GM18505 (cell line): ENCODE measurements around the gene CCKAR.

Experiments used
- ATAC-seq: cut with Tn5 transposase; IDR thresholded peaks from one replicate; pipeline ENCODE4 v1.9.1; 2021; ENCODE audit not compliant: unreplicated experiment
- POLR2A ChIP-seq: IDR thresholded peaks from 4 replicates; pipeline ENCODE4 v1.6.1; 2011; ENCODE audit warnings: borderline replicate concordance; ENCODE audit not compliant: insufficient read depth, insufficient read length; ENCODE audit errors: extremely low read depth

Gene CCKAR

DNA sequence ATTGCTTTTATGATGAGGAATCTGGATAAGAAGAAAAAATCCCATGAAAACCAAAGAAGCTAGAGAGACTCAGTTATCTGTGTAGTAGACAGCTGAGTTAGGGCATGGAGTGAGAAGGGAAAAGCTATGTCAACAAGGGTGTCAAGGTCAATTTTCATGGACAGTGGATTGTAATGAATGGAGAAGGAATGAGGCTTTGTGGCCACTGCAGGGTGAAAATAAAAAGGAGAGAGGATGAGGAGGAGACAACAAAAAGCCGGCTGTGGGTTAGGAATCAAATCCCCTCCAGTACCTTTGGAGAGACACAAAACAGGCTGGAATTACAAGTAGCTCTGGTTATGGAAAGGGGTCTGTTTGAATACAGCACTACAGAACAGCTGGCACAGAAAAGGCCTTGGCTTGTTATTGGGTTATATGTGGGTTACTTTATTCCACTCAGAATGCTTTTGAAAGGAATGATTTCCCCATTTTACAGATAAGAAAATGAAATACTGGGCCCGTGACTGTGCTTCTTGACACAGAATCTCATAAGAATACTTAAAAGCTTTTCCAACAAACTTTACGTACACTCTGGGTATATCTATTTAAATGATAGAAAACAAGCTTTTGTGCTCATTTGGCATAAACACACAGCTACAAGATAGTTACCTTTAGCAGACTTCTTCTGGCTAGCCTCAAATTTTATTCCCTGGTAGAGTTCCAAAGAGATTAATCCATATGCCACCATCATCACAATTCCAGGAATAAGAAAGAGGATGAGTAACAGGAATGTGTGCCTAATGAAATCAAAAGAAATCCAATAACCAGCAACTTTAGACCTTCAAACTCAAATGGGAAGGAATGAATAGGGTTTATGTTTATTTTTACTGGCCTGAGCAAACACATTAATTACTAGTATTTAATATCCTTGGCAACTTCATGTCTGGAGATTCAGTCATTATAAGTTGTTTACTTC, 7.5 kb downstream of the CCKAR start:
- no peak for TF ChIP-seq POLR2A

DNA sequence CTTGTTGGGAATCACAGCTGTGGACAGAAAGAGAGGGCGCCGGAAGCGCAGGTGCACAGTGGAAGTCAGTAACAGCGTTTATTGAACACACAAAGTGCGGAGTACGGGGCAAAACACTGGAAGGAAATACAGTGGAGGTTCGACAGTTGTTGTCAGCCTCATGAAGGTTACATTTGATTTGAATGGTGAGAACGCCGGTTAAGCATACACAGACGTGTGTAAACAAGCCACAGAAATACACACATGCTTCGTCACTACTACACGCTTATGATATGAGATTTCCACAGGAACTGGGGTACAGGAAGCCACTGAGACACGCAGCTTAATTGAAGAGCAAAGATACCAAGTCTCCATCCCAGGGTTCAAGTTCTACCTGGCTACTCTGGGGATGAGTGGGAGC, 12.0 kb downstream of the CCKAR start:
- TF ChIP-seq POLR2A: no peak
- ATAC-seq: no peak

More for the DNA sequence above, 7.5 kb downstream of the CCKAR start:
- no peak for ATAC-seq

DNA sequence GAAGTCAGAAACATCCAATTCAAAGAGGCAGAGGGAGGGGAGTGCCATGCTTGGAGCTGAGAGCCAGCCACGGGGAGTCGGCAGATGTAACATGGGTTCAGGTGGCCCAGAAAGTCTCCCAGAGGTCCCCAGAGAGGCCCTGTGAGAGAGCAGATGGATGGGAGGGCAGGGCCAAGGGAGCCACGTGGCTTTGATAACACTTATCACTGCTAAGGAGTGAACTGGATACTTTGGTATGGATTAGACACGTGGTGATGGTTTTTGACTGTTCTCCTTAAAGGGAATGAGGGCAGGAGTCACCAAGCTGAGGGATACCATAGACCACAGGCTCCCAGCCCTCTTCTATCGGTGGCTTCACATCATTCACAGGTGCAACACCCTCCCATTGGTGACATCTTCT, 13.7 kb downstream of the CCKAR start:
- no peak for ATAC-seq
- TF ChIP-seq POLR2A: no peak

- ATAC-seq: no peak
- no peak for TF ChIP-seq POLR2A
Measured at GRCh38 chr4:26475716-26476115, 14.6 kb downstream of the CCKAR start.

- no peak for ATAC-seq
- TF ChIP-seq POLR2A: no peak
Measured at GRCh38 chr4:26474551-26474950, 15.7 kb downstream of the CCKAR start.

DNA sequence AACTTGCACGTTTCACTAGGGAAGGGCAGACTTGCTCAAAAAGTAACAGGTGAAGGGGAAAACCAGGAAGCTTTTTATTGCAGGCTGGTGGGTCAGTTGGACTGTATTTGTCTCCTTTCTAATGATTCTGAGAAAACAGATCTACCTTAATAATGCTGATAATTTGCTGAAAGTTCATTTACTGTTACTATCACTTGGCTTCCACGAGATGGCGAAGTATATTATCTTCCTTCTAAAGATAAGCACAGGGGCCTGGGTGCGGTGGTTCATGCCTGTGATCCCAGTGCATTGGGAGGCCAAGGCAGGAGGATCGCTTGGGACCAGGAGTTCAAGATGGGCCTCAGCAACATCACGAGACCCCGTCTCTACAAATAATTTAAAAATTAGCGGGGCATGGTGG, 16.4 kb downstream of the CCKAR start:
- no peak for ATAC-seq
- no peak for TF ChIP-seq POLR2A

DNA sequence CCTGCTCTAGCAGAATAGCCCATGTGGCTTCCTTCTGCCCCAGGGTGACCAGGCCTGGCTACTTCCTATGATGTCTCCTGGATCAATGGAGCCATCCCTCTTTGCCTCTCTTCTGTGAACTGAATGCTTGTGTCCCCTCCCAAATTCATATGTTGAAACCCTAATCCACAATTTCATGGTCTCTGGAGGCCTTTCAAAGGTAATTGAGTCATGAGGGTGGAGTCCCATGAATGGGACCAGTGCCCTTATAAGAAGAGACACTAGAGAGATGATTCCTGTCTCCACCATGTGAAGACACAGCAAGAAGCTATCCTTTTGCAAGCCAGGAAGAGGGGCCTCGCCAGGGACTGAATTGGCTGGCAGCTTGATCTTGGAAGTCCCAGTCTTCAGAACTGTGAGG, 18.4 kb downstream of the CCKAR start:
- no peak for TF ChIP-seq POLR2A
- no peak for ATAC-seq

DNA sequence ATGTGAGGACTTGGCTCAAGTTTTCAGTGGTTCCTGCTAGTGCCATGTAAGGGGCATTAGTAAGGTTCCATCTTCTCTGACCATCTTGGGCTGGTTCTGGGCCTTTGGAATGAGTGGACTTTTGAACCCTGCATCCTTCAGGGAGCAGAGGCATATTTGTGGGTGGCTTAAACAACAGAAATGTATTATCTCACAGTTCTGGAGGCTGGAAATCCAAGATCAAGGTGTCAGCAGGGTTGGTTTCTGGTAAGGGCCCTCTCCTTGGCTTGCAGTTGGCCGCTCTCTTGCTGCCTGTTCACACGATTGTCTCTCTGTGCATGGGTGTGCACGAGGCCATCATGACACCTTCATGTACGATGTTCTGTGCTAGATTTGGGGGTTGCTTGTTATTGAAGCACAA, 21.3 kb downstream of the CCKAR start:
- no peak for TF ChIP-seq POLR2A
- no peak for ATAC-seq

- no peak for TF ChIP-seq POLR2A
- no peak for ATAC-seq
Measured at GRCh38 chr4:26468283-26468949, 21.9 kb downstream of the CCKAR start.

DNA sequence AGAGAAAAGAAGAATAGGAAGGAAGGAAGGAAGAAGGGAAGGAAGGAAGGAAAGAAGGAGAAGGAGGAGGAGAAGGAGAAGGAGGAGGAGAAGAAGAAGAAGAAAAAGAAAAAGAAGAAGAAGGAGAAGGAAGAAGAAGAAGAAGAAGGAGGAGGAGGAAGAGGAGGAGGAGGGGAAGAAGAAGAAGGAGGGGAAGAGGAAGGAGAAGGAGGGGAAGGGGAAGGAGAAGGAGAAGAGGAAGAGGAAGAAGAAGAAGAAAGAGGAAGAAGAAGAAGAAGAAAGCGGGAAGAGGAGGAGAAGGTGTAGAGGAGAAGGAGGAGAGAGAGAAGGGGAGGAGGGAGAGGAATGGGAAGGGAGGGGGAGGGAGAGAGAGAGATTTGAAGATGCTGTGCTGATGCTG, 22.6 kb downstream of the CCKAR start:
- ATAC-seq: no peak
- TF ChIP-seq POLR2A: no peak

DNA sequence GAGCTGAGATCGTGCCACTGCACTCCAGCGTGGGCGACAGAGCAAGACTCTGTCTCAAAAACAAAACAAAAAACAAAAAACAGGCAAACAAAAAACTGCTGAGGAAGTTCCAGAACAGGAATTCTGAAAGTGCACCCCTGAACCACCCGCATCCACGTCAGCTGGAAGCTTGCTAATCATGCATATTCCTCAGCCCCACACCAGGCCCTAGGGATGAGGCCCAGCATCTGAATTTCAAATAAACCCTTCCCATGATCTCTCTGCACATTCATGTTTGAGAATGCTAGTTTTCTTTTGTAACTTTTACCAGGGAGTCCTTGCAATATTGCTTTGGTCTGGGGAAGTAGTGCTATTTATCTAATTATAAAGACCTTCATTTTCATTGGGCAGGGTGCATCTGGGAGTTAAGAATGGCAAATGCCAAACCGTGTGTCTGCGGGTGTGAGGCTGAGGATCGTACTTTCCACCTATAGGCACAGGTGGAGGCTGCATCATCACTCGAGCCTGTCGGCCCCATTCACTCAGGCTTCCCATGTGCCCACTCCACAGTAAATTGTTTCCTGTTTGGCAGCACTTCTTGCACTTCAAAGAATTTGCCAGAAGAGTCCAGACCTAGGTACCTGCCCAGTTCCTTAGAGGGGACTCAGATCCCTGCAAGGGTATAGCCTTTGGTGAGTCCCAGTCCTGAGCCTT, 23.6 kb downstream of the CCKAR start:
- no peak for TF ChIP-seq POLR2A
- ATAC-seq: no peak

DNA sequence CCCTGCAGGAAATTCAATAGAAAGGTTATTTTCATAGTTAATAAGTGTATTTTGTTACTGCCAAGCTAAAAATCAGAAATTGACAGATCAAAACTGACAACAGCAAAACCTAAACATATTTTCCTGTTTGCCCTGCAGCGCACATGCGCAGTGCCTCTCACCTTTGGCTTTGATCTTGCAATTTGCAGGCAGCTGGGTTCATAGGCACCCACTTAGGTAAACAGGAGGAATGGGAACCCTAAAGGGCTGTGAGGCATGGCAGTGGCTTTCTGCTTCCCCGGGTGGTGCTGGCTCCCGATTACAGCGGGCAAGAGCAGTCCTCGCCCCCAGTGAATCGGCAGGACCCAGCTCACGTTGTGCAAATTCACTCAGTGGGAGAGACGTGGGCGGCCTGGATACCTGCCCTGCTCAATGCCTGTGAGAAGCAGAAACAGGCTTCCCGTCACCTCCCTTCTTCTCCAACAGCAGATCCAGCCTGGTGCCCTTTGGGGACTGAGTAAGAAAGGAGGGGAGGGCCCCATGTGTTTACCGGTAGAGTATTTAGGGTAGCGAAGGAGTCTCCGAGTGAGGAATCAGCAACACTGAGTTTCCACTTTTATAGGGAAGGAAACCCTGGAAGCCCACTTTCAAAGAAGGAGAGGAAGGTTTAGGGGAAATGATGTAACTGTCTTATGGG, 25.7 kb downstream of the CCKAR start:
- TF ChIP-seq POLR2A: no peak
- ATAC-seq: no peak

DNA sequence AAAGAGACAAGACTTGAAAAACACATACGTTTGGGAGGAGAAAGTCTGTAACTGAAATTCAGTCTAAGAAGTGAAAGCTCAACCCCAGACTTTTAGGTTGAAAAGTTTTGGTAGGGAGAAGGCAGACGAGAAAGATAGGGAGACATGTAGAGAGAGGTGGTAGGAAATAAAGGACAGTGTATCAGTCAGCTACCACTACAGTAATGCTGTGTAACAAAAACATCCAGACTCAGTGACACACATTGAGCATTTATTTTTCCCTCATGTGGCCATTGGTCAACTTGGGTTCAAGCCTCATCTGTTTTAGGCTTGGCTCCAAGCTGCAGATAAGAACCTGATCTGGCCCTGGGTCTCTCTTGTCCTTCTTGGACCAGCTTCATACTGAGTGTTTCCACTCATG, 26.9 kb downstream of the CCKAR start:
- ATAC-seq: no peak
- no peak for TF ChIP-seq POLR2A
